Measurements from ENCODE around the gene HSD17B7.
A peak's percentile ranks its signal among the peaks of the same experiment; 100 is the strongest.
"Not testable (repeated sequence)": the region's sequence is repeated elsewhere in the genome, so short reads cannot be mapped to it uniquely, and the experiment has no call there.

- TF ChIP-seq USF2 (IDR thresholded peaks at IDR 0.05; ENCODE audit: low read length); TAF1 (IDR thresholded peaks at IDR 0.05; ENCODE audit: low read depth, low read length); POLR2AphosphoS5 (IDR thresholded peaks at IDR 0.05; ENCODE audit: low read depth, low read length); HDAC2 (IDR thresholded peaks at IDR 0.05; ENCODE audit: borderline replicate concordance in 1 of 2, low read depth in 2 of 2, low read length in 2 of 2); POLR2A (IDR thresholded peaks at IDR 0.05; ENCODE audit: control extremely low read depth in 1 of 2, low read depth in 2 of 2, low read length in 2 of 2): not testable (repeated sequence)
- peak in 2 of 3 experiments; percentile 40 to 55; a peak in 3 of 4 replicates for TF ChIP-seq CTCF (IDR thresholded peaks at IDR 0.05; ENCODE audit: control extremely low read depth in 1 of 3, insufficient read depth in 1 of 3, low read depth in 1 of 3, low read length in 3 of 3)
These were observed 9.7 kb downstream of the HSD17B7 start for GRCh38 chr1:162799995-162800830.
